Islet of Langerhans (tissue), 1 donor: ENCODE measurements around the gene FAM200C.
"Not testable (repeated sequence)": the region's sequence is repeated elsewhere in the genome, so short reads cannot be mapped to it uniquely, and the experiment has no call there.

Experiments
- FAIRE-seq: peaks from one replicate; lab custom pipeline; 2011; peaks lifted over from hg19 to GRCh38; lab: Jason Lieb, UNC

Gene FAM200C

DNA sequence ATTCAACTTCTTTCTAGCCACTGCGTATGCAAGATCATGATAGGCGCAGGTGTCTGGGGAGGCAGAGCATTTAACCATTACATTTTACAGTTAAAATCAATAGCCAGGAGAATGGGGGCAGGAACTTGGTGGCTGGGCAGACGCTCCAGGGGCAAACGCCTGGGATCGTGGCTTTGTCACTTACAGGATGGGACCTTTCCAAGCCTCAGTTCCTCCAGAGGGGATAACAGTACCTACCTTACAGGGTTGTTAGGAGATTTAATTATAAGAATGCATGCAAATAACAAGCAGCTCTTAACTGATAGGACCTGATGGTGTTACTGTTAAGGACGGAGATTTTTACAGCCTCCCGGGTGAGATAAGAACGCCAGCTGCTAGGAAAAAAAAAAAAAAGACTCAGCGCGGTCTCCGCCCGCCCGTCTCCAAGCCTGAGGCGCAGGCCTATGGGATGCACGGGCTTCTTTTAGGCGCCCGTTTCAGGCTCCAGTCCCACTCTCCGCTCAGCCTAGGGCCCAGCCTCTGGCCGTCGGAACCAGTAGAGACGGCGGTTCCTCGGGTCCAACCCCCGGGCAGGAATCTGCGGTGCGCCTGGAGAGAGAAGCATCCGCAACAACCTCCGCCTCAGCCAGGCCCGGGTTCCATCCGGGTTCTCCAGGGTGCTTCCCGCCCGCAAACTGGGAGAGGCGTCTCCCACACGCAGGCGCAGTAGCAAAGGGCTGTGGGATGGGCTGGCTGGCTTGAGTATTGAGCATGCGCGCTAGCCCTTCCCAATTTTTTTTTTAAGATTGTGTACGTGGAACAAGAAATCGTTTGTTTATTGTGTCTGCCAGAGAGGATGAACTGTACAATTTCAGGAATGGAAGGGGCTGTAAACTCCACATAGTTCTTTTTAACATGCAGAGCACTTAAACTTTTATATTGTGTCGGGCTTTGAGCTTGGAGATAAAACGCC, at the start of gene FAM200C:
Gene FAM200C (minus strand): TSS at position 653 of the 952 bp plus-strand sequence. CDS start 4,564 bp downstream, outside the sequence.
- peak; percentile 91 for FAIRE-seq

DNA sequence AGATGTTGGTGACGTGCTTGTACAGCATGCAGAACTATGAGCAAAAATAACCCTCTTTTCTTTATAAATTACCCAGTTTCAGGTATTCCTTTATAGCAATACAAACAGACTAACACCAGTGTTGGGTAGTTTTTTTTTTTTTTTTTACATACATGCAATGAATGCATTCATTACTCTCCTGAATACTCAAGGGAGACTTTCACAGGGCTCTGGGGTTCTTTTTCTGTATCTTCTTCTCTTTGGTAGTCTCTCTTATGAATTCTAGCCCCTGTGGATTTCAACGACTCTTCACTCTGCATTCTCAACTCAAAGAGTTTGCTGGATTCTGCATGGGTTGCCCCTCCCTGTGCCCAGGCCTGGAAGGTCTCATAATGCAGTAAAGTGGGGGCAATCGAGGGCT, 49.6 kb upstream of the FAM200C start:
- no peak for FAIRE-seq

DNA sequence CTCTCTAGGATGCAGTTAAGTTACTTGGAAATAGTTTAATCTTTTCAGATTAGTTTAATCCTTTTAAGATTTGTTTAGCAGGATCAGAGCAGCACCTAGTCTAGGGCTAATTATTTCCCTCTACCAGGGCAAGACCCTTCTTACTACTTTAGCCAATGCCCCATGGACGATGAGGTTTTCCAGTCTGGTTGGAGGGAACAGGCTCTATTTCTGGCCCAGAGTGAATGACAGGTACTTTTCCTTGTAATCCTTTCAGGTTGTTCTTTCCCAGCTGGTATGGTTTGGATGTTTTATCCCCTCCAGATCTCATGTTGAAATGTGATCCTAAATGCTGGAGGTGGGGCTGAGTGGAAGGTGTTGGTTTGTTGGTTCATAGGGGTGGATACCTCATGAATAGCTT, 49.0 kb upstream of the FAM200C start:
- FAIRE-seq, result no peak

DNA sequence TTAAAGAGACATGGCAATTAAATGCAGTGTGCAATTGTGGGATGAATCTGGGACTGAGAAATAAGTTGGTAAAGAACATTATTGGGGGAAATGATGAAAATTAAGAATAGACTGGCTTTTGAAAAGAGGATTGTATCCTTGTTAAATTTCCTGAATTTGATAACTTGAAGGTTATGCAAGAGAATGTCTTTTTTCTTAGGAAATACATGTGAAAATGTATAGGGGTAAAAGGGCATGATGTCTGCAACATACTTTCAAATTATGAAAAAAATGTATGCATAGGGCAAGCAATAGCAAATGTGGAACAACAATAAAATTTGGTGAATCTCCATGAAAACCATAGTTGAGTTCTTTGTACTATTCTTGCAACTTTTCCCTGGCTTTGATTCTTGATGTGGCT, 45.9 kb upstream of the FAM200C start:
- FAIRE-seq, result no peak

- no peak for FAIRE-seq
Measured at GRCh38 chr5:160445132-160445531, 45.3 kb upstream of the FAM200C start.

DNA sequence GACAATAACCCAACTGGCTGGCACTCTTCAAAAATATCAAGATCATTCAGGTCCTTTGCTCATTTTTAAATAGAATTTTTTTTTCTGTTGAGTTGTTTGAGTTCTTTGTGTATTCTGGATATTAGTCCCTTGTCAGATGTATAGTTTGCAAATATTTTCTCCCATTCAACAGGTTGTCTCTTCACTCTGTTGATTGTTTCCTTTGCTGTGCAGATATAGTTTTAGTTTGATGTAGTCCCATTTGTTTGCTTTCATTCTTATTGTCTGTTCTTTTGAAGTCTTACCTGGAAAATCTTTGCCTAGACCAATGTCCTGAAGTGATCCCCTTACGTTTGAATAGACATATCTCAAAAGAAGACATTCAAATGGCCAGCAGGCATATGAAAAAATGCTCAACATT, 44.6 kb upstream of the FAM200C start:
- FAIRE-seq, result no peak

- FAIRE-seq, result no peak
Measured at GRCh38 chr5:160442824-160443431, 43.1 kb upstream of the FAM200C start.

- no peak for FAIRE-seq
Measured at GRCh38 chr5:160441311-160441781, 41.5 kb upstream of the FAM200C start.

DNA sequence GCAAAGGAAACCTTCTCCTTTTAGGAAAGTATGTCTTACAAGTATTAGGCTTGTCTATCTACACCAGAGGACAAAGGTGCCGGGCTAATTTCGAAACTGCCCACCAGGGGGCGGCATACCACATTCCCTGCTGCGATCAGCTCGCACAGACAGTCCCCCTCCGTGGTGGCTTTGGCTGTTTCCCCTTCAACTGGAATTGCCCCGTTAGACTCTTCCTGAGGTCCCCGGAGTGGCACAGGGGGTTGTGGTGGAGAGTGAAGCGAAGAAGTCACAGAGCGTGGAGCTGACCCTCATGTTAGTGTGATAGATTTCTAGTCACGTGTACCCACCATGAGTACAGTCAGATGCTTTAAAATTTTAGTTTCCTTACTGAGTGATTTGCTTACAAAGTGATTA, 39.3 kb upstream of the FAM200C start:
- peak; percentile 90 for FAIRE-seq

DNA sequence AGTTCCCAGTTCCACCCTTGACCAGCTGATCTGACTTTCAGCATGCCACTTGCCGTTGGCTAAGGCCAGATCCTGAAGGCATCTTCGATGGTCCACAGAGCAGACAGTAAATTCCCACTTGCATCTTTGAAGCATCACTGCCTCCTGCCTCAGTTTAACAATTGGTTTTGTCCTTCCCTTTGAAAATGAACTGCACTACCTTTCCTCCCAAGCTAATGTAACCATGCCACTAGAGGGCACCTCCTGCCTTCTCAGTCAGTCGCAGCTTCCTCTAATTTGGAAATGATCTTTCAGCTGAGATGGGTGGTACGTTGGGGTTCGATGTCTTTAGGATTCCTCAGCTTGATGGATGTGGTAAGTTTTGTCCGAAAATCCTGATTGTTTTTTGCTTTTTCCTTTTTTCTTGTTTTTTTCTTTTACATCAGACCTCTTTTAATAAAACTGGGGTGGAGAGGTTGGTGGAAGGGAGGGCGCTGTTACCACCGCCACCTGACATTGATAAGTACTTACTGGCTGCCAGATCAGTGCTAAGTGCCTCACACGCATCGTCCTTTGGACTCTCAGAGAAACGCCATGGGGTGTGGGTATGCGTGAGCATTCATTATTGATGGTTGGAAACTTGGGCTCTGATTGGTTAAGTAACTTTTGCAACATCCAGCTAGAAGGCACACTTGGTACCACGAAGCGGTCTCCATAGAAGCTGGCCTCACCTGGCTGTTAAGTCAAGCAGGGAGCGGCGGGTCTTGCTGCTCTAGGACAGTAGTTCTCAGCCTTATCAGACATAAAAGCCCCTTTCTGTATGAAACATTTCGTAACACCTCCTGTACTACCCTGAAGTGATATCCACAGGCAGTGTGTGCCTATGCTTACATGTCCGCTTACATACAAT, 38.7 kb upstream of the FAM200C start:
- FAIRE-seq, result peak; percentile 17

DNA sequence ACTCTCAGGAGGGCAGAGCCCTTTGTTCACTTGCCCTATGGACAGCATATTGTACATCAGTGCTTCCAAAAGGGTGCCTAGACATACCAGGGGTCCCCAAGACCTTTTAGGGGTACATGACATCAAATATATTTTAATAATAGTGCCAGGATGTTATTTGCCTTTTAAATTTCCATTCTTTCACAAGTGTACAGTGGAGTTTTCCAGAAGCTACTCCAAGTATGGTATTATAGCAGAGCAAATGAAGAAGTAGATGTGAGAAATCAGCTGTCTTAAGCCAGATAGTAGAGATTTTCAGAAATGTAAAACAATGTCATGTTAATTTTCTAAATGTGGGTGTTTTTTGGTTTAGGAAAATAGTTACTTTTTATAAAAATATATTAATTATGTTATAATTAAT, 37.4 kb upstream of the FAM200C start:
- FAIRE-seq, result no peak

DNA sequence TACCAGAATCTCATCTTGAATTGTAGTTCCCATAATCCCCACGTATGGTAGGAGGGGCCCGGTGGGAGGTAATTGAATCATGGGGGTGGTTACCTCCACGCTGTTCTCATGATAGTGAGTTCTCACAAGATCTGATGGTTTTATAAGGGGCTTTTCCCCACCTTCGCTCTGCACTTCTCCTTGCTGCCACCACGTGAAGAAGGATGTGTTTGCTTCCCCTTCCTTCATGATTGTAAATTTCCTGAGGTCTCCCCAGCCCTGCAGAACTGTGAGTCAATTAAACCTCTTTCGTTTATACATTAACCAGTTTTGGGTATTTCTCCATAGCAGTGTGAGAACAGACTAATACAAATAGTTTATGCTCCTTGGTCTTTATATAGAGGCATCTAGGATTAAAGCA, 36.8 kb upstream of the FAM200C start:
- FAIRE-seq, result not testable (repeated sequence)

- FAIRE-seq, result no peak
Measured at GRCh38 chr5:160436017-160436416, 36.2 kb upstream of the FAM200C start.

DNA sequence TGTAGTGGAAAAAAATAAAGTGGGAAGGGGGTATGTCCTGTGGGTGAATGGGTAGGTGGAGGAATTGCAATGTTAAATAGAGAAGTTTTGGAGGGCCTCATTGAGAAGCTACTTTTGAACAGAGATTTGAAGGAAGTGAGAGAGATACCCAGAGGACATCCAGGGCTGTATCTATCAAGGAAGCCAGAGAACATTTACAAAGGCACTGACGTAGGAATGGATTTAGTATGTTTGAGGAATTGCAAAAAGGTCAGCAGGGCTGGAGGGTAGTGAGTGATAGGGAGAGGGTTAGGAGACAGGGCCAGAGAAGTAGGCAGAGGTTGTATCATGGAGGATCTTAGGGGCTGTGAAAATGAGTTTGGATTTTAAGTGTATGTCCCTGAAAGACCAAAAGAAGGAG, 35.7 kb upstream of the FAM200C start:
- no peak for FAIRE-seq

DNA sequence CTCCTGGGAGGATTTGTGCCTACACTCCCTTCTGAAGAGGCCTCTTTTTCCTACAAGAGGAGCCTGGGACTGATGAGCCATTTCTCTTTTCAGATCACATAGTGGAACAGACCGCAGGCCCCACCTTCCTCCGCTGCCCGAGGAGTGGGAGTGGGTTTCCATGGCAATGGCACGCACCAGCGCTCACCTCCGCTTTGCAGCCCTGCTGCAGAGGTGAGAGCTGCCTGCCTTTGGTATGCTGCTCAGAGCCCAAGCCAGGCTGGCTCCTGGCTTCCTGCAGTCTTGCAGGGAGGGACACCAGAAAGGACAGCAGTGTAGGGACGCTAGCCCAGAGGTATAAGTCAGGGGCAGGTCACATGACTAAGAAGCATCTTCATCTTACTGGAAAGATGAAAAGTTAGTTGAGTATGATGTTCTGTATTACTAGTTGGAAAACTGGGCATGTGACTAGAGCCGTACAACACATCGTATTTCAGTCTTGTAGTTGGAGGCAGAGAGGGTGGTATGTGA, 34.2 kb upstream of the FAM200C start:
- FAIRE-seq, result no peak

DNA sequence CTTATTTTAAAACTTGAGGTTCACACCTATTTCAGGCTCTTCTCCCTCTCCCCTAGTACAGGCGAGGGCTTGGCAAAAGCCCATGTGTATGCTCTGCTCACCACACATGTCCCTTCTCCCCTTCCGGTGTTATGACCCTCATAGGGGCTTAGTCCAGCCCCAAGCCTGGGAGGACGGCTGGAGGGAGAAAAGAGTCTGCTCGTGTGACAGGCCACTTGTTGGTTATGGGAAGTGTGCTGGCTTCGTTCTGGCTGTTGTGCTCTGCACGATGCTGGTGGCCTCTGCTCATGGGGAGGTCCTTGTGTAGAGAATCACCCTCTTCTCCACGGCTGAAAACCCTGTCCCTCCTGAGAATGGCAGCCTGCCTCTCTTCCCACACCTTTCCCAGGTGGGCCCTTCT, 32.9 kb upstream of the FAM200C start:
- no peak for FAIRE-seq

DNA sequence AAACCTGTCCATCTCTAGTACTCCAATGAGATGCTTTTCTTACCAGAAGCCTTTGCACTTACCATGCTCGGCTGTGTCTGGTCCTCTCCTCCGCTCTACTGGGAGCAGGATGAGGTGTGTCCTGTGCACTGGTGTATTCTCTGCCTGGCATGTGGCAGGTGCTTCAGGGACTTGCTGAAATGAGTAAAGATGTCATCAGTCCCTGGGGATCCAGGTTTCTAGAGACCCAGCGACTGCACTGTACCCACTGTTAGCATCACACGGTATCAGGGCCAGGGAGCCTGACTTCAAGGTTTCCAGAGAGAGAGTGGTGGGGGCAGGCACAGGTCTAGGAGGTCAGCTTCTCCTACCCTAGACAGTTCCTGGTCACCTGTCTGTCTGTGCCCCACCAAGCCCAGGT, 32.3 kb upstream of the FAM200C start:
- no peak for FAIRE-seq

GRCh38 chr5:160427607-160428006, 27.8 kb upstream of the FAM200C start:
- no peak for FAIRE-seq

DNA sequence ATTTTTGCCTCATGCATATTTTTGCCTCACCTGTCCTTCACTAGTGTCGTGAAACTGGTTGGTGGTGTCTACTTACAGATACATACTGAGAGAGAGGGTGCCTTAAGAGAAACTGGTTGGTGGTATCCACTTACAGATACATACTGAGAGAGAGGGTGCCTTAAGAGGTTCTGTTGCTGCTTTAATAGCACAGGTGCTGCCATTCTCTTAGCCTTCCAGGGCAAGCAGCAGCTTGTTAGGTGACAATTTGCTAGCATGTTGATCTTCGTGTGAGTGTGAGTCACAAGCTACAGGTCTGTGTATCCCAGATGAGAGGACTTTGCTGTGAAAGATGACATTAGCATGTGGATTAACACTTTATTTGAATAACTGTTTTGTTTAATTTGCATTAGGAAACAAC, 23.2 kb upstream of the FAM200C start:
- no peak for FAIRE-seq

DNA sequence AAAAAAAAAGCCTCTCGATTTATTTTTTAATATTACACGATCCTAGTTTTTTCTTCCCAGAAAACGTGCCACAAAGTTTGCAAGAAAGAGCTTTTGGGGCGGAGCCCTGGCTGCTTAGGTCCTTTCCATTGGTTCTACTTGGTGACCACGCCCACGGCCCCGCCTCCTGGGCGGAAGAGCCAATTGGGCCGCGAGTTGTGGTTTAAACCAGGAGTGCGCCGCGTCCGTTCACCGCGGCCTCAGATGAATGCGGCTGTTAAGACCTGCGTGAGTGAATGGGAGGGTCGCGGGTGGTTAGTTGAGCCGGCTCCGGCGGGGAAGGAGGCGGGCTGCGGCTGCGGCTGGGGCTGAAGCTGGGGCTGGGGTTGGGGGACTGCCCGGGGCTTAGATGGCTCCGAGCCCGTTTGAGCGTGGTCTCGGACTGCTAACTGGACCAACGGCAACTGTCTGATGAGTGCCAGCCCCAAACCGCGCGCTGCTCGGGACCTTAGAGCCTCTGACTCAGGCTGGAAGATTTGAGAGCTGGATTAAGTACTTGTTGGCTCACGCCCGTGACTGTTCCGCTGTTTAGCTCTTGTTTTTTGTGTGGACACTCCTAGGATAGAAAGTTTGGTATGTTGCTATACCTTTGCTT, 21.9 kb upstream of the FAM200C start, which contains the start of gene PTTG1:
Gene PTTG1 (plus strand): TSS at position 231 of the 634 bp plus-strand sequence. CDS start 458 bp downstream, outside the sequence.
- no peak for FAIRE-seq

DNA sequence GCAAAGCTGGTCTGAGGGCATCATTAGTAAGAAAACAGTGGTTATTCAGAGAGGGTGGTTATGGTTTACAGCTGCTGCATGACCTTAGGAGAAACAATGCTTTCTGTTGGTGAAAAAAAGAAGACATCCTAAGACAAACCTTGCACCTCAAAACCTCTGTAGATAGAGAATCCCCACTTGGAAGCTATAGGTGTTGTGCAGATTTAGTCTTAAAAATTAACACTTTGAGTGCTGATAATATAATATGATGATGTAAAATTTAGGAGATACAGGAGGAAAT, 20.4 kb upstream of the FAM200C start:
- FAIRE-seq, result no peak
